ENCODE data around the gene TMEM184C.

TMEM184C gene

GRCh38 chr4:147605499-147605898 lies 11.7 kb upstream of the TMEM184C start:
- DNase-seq, result no peak

DNA sequence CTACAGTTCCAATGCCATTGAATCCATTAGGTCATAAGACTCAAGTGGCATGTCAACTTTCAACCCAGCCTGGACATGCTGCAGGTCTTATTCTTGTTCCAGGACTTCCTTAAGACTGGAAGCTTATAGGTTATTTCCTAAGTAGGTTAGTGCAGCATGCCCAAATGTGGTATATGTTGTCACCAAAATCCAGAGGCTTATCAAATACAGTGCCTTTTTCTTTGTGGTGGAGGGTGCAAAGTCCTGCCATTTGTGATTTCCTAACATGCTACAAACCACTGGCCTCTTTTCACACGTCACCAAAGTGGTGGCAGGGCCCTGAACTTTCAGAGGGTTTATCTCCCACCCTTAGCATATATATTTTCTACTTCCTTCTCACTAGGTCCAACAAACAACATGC lies 9.7 kb upstream of the TMEM184C start:
- no peak for DNase-seq

DNA sequence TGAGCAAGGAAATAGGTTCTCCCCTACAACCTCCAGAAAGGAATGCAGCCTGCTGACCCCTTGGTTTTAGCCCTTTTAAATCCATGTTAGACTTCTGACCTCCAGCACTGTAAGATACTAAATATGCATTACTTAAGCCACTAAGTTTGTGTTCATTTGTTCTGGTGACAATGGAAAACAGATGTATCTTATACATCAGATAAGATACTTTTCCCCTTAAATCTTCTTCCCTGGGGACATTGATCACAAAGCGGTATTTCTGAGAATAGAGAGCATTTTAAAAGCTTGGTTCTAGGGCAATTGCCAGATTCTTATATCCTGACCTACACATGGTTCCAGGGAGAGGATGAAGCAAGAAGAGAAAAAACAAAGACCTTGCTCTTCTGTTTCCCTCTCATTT lies 6.5 kb upstream of the TMEM184C start:
- no peak for DNase-seq

DNA sequence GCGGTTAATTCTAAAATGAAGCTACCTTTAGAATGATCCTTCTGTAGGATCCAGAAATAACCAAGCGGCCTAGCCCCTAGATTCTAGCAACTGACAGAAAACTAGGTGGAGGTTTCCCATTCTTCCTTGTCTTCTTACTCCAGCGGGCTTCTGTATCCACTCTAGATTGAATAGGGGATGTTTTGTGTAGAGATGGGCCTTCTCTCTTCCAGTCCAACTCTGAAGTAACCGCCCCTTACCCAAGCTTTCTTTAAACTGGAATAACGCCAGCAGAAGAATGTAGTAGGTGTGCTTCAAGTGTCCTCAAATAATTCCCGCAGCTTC lies 386 bp upstream of the TMEM184C start:
- DNase-seq, result no peak

DNA sequence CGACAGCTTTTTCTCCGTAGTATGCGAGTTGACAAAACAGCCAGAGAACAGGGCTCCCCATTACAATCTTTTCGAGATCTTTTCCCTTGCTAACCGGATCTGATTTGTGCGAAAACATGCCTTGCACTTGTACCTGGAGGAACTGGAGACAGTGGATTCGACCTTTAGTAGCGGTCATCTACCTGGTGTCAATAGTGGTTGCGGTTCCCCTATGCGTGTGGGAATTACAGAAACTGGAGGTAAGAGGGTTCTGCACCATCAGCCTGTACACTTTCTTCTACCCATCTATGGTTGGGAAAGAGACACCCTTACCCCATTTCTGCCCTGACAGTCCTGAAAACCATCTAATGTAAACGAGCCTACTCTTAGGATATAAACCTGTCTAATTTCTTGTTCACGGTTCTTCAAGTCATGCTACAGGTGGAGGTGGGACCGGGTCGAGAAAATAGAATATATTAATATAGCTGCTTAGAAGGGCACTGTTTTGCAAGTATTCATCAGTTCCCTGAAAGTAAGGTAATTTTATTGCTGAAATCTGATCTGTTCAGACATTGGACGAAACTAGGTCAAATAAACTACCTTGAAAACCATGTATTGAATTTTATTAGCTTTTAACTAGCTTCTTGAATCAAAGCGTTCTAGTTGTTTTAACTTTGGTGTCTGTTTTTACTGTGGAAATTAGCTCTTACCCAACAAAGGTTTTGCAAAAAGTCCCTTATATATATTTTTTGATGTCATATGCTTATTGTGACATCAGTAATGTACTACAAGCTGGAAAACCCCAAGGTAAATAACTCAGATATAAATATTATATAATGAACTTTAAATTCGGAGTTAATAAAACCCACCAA lies 869 bp downstream of the TMEM184C start:
- DNase-seq, result no peak

- DNase-seq, result no peak
Observed at GRCh38 chr4:147620315-147620714, 3.1 kb downstream of the TMEM184C start.

GRCh38 chr4:147625733-147626132 lies 8.5 kb downstream of the TMEM184C start:
- no peak for DNase-seq

- no peak for DNase-seq
Observed at GRCh38 chr4:147626903-147627302, 9.7 kb downstream of the TMEM184C start.

GRCh38 chr4:147628415-147628814 lies 11.2 kb downstream of the TMEM184C start:
- DNase-seq, result no peak

- DNase-seq, result no peak
Observed at GRCh38 chr4:147629783-147630730, 12.9 kb downstream of the TMEM184C start.

DNA sequence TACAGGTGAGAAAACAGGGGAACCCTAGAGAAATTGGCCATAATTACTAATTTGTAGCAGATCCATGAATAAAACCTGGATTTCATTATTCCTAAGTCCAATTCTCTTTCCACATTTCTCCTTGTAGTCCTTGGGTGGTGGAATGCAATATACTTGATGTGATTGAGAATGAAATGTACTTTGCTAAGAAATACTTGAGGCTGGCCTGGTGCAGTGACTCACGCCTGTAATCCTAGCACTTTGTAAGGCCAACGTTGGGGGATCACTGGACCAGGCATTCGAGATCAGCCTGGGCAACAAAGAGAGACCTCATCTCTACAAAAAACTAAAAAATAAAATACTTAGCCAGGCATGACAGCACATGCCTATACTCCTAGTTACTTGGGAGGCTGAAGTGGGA lies 15.9 kb downstream of the TMEM184C start:
- no peak for DNase-seq

- no peak for DNase-seq
Observed at GRCh38 chr4:147633643-147634042, 16.4 kb downstream of the TMEM184C start.

GRCh38 chr4:147635348-147635747 lies 18.2 kb downstream of the TMEM184C start:
- DNase-seq, result no peak

- DNase-seq, result no peak
Observed at GRCh38 chr4:147638365-147638764, 21.2 kb downstream of the TMEM184C start.

DNA sequence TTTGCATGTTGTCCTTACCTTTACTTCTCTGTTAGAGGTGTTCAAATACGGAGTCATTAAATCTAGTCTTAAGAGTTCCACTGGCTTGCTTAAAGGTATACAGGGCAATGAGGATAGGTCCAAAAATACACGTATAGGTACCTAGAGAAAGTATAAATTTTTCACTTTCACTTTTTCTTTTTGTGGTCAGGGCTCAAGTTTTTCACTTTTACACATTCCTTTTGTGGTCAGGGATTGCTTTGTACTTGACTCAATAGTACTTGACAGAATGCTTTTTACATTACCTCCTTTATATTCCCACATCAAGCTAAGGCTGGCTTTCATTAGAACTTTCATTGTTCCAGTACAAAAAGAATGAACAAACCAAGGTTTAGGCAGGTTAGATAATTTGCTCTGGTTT lies 21.7 kb downstream of the TMEM184C start:
- DNase-seq, result no peak

DNA sequence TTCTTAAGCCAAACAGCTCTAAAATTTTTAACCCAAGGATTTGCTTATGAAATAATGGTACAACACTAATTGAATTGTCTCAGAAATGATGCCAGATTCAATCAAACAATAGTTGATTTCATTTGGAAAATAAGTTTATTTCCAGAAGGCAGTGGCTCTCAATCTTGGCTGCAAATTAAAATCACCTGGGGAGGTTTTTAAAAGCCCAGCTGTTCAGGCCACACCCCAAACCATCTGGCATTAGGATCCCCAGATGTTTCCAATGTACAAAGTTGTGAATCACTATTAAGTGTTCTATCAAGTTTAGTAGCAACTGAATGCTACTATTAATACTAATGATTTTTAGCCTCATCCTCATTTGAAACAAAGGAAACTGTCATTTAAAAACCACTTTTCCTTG lies 22.2 kb downstream of the TMEM184C start:
- no peak for DNase-seq

GRCh38 chr4:147640331-147640730 lies 23.1 kb downstream of the TMEM184C start:
- no peak for DNase-seq

- no peak for DNase-seq
Observed at GRCh38 chr4:147643616-147644015, 26.4 kb downstream of the TMEM184C start.

DNA sequence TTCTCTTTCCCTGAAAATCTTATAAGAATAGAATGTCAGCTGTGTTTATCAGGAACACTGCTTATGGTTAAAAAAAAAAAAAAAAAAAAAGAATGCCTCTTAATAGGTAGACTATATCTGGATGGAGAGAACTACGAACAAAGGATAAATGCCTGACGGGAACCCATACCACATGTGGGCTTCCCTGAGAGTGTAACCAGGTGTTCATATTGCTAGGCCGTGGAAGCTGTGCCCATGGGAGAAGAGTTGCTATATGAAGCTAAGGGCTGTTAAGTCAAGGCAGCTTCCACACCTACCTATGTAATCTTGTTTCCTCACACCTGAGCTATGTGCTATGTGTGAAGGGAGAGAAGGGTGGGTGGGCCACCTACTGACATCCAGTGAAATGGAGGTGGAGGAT lies 27.3 kb downstream of the TMEM184C start:
- DNase-seq, result no peak

- no peak for DNase-seq
Observed at GRCh38 chr4:147645099-147645498, 27.9 kb downstream of the TMEM184C start.

DNA sequence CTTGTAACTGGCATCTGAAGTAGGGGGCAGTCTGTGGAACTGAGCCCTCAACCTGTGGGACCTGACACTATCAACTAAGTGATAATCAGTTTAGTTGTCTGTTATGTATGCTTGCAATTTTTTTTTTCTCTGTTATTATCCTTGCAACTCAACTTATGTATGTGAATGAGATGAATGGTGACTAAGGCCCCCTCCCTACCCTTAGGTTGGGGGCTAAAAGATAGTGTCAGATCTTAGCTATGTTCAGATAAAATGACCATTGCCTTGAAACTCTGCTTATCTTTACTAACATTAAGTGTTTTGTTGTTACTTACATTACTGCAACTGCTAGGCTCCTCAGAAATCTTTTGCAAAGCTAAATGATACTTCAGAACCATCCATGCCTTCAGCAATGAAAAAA lies 31.5 kb downstream of the TMEM184C start:
- DNase-seq, result no peak

DNA sequence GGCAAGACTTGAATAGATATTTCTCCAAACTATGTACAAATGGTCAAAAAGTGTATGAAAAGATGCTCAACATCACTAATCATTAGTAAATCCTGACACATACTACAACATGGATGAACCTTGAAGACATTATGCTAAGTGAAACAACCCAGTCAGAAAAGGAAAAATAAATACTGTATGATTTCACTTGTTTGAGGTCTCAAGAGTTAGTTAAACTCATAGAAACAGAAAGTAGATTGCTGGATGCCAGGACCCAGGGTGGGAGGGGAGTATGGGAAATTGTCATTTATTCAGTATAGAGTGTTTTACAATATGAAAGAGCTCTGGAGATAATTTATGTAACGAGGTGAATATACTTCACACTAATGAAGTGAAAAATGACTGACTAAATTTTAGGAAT lies 34.4 kb downstream of the TMEM184C start:
- DNase-seq, result no peak

DNA sequence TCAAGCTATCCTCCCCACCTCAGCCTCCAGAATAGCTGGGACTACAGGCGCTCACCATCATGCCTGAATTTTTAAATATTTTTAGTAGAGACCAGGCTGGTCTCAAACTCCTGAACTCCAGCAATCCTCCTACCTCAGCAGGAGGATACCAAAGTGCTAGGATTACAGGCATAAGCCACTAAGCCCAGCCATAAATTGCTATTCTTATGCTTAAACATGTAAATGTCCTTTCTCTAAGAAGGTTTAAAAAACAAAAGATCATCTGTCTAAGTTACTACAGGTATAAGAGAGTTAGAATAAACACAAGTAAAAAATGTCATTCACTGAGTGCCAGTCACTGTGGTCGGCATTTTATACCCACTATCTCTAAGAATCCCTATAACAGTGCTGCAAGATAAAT lies 38.4 kb downstream of the TMEM184C start:
- DNase-seq, result no peak

GRCh38 chr4:147658501-147658900 lies 41.3 kb downstream of the TMEM184C start:
- no peak for DNase-seq
